GM23248 (cell line): ENCODE results near the gene KRTAP26-1.

Experiments used
- EZH2 ChIP-seq: fragments of 200-600 bp; sonication (generic); IDR thresholded peaks from 2 replicates; pipeline ENCODE4 v1.6.1; 2018; ENCODE audit warnings: antibody characterized with exemption, mild to moderate bottlenecking; ENCODE audit not compliant: insufficient read depth, poor library complexity, severe bottlenecking
- EZH2phosphoT487 ChIP-seq: fragments of 200-600 bp; sonication (generic); IDR thresholded peaks from 2 replicates; pipeline ENCODE4 v1.6.1; 2018; ENCODE audit warnings: antibody characterized with exemption, moderate library complexity, mild to moderate bottlenecking, low read depth; ENCODE audit not compliant: insufficient read depth

DNA sequence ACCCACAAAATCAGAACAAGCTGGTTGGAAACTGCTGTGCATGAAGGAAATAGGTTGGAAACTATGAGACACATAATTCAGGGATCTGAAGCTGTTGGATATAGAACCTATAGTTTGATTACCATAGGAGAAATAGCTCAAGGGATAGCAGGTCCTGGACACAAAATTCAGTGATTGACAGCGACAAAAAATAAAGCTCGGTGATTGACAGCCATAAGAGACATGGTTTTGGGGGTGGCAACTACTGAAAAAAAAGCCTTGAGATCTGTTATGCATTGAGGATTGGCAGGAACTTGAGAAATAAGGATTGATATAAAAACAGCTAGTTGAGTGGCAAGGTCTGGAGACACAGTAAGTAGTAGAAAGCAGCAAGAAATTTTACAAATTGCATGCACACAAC is 30.9 kb downstream of the KRTAP26-1 start, which contains the start of gene KRTAP25-1:
- TF ChIP-seq EZH2: no peak
- no peak for TF ChIP-seq EZH2phosphoT487
